ENCODE measurements around the gene ASL. TPM values are rescaled to one million over a fixed set of nuclear protein-coding genes. Genes with fewer than 3 reads are reported as not detected.

Gene ASL
- polyA plus RNA-seq, 1 of the 3 experiments (the other 2 are of a cell fraction) = 138 TPM

DNA sequence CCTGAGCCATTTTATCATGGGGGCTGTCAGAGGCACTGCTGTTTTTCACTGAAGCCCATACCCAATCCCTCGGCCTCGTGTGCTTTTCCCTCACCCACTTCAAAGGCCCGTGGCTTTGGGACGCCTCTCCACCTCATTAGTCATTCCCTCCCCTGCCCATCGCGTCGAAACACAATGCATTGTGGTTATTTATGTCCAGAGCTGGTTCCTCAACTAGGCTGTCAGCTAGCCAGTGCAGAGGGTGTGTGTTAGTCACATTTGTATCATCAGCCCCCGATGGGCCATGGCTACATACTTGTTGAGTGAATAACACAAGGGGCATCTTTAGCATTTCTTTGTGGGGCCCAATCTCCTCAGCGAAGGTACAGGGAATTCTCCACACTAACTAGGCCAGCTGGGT lies 35.2 kb downstream of the ASL start (continued):
- TF ChIP-seq FOXJ3 (CRISPR knock-in tag; IDR thresholded peaks at IDR 0.05) (no peak), GATA2 (CRISPR knock-in tag; IDR thresholded peaks at IDR 0.05) (no peak), MEF2A (IDR thresholded peaks at IDR 0.05; ENCODE audit: borderline replicate concordance, low read depth) (no peak), CTCF (IDR thresholded peaks at IDR 0.05) (no peak), ELF1 (IDR thresholded peaks at IDR 0.05) (no peak), REST (IDR thresholded peaks at IDR 0.05; ENCODE audit: low read depth, low read length) (0 out of 2 replicates have a peak, but pooled peaks have one; percentile 1), SMC3 (IDR thresholded peaks at IDR 0.05; ENCODE audit: low read depth, low read length) (no peak), RFX5 (IDR thresholded peaks at IDR 0.05; ENCODE audit: low read length) (no peak), PBX3 (IDR thresholded peaks at IDR 0.05) (peak; percentile 90), YY1 (IDR thresholded peaks at IDR 0.05; ENCODE audit: low read depth) (no peak), USF1 (IDR thresholded peaks at IDR 0.05; ENCODE audit: borderline replicate concordance, low read depth) (no peak), EP300 (IDR thresholded peaks at IDR 0.05; ENCODE audit: borderline replicate concordance in 1 of 2, low read depth in 1 of 2, low read length in 1 of 2) (peak in 1 of 2 experiments; percentile 82; a peak in 1 of 4 replicates), JUND (IDR thresholded peaks at IDR 0.05) (peak; percentile 88), MXI1 (IDR thresholded peaks at IDR 0.05; ENCODE audit: low read depth, low read length) (no peak), RXRA (IDR thresholded peaks at IDR 0.05; ENCODE audit: borderline replicate concordance, low read depth) (no peak), TAF1 (IDR thresholded peaks at IDR 0.05; ENCODE audit: borderline replicate concordance, low read depth, low read length) (no peak), FOXM1 (IDR thresholded peaks at IDR 0.05; ENCODE audit: low read depth) (no peak; the same call in 1 of the 2 replicates), GABPA (IDR thresholded peaks at IDR 0.05; ENCODE audit: low read depth) (no peak), SIN3A (IDR thresholded peaks at IDR 0.05; ENCODE audit: borderline replicate concordance, low read depth, low read length) (no peak; the same call in 1 of the 2 replicates), TCF12 (IDR thresholded peaks at IDR 0.05) (peak; percentile 85), IRF3 (IDR thresholded peaks at IDR 0.05; ENCODE audit: low read depth, low read length) (no peak)

Data from SK-N-SH (cell line).